ENCODE measurements around the gene VPS8.

Gene VPS8

GRCh38 chr3:185067173-185067572 is 255.2 kb downstream of the VPS8 start:
- no peak for DNase-seq

- peak; percentile 70 for DNase-seq
Observed at GRCh38 chr3:185069037-185070030, 257.4 kb downstream of the VPS8 start.

- DNase-seq: peak; percentile 13
Observed at GRCh38 chr3:185070491-185071286, 258.7 kb downstream of the VPS8 start.

GRCh38 chr3:185071287-185071800 is 259.4 kb downstream of the VPS8 start:
- DNase-seq: no peak

GRCh38 chr3:185075547-185075946 is 263.6 kb downstream of the VPS8 start:
- no peak for DNase-seq

GRCh38 chr3:185076219-185076618 is 264.3 kb downstream of the VPS8 start:
- DNase-seq: no peak

- no peak for DNase-seq
Observed at GRCh38 chr3:185079625-185080024, 267.7 kb downstream of the VPS8 start.

GRCh38 chr3:185081521-185081920 is 269.6 kb downstream of the VPS8 start:
- DNase-seq: no peak

- no peak for DNase-seq
Observed at GRCh38 chr3:185082149-185082548, 270.2 kb downstream of the VPS8 start.

- no peak for DNase-seq
Observed at GRCh38 chr3:185082829-185083228, 270.9 kb downstream of the VPS8 start.

GRCh38 chr3:185084402-185084801 is 272.4 kb downstream of the VPS8 start:
- DNase-seq: no peak

GRCh38 chr3:185084901-185085300 is 272.9 kb downstream of the VPS8 start:
- no peak for DNase-seq

GRCh38 chr3:185087419-185087818 is 275.5 kb downstream of the VPS8 start:
- no peak for DNase-seq

- no peak for DNase-seq
Observed at GRCh38 chr3:185089343-185089742, 277.4 kb downstream of the VPS8 start.

- no peak for DNase-seq
Observed at GRCh38 chr3:185089751-185090150, 277.8 kb downstream of the VPS8 start.

GRCh38 chr3:185090811-185091210 is 278.8 kb downstream of the VPS8 start:
- DNase-seq: no peak

GRCh38 chr3:185093116-185093515 is 281.1 kb downstream of the VPS8 start:
- no peak for DNase-seq

GRCh38 chr3:185094697-185095096 is 282.7 kb downstream of the VPS8 start:
- DNase-seq: no peak
